HEK293 (cell line): ENCODE results near the gene SYNE1.

ENCODE experiments used
- CTCF ChIA-PET: fragments of 350-600 bp; formaldehyde crosslinking; extraction: SDS; loops from one replicate; lab custom pipeline; 2021; ENCODE audit warnings: antibody characterized with exemption; lab: Yijun Ruan, JAX
- POLR2A ChIA-PET: fragments of 300-600 bp; formaldehyde crosslinking; extraction: SDS; loops from one replicate; lab custom pipeline; 2020; ENCODE audit warnings: antibody characterized with exemption, inconsistent platforms; lab: Yijun Ruan, JAX
- H3K27ac ChIP-seq: fragments of 200-500 bp; sonication (Bioruptor generic); 2 replicates; pipeline ENCODE4 v1.5.1; 2014; ENCODE audit warnings: low read depth, low read length, control low read depth, inconsistent platforms; ENCODE audit errors: extremely low read depth
- H3K36me3 ChIP-seq, 2 experiments: fragments of 200-500 bp in 1 of 2; sonication (Bioruptor generic) in 1 of 2; 1 replicate in 1 of 2; 2 replicates in 1 of 2; pipeline ENCODE4 v1.5.1; 2014 to 2017; ENCODE audit warnings: inconsistent platforms in 2 of 2, low read length in 2 of 2; ENCODE audit not compliant: control insufficient read depth in 2 of 2, insufficient read depth in 1 of 2
- H3K4me1 ChIP-seq: fragments of 200-500 bp; sonication (Bioruptor generic); 2 replicates; pipeline ENCODE4 v1.5.1; 2014; ENCODE audit warnings: mild to moderate bottlenecking, low read length, inconsistent platforms; ENCODE audit not compliant: control insufficient read depth, insufficient read depth
- H3K4me3 ChIP-seq: 2 replicates; pipeline ENCODE4 v1.5.1; 2011; ENCODE audit warnings: low read depth, mild to moderate bottlenecking, control low read depth, low read length, moderate library complexity
- H3K9me3 ChIP-seq: fragments of 200-500 bp; sonication (Bioruptor generic); 2 replicates; pipeline ENCODE4 v1.5.1; 2014; ENCODE audit warnings: low read depth, low read length, inconsistent platforms; ENCODE audit not compliant: control insufficient read depth, insufficient read depth
- EGR2 ChIP-seq: fragments of 450-650 bp; formaldehyde crosslinking; IDR thresholded peaks from 2 replicates; pipeline ENCODE4 v1.5.1; 2016; ENCODE audit warnings: low read depth, missing biosample characterization, missing genetic modification characterization
- KLF9 ChIP-seq: fragments of 450-650 bp; formaldehyde crosslinking; IDR thresholded peaks from 2 replicates; pipeline ENCODE4 v1.5.1; 2016; ENCODE audit warnings: missing biosample characterization, missing genetic modification characterization, low read depth
- MEIS1 ChIP-seq: sonication (generic); formaldehyde crosslinking; IDR thresholded peaks from 2 replicates; pipeline ENCODE4 v1.8.1; 2022; ENCODE audit warnings: missing genetic modification reagents, mild to moderate bottlenecking, borderline replicate concordance
- SP2 ChIP-seq: fragments of 450-650 bp; formaldehyde crosslinking; IDR thresholded peaks from 2 replicates; pipeline ENCODE4 v1.5.1; 2016; ENCODE audit warnings: missing biosample characterization, missing genetic modification characterization
- ZNF146 ChIP-seq: fragments of 450-650 bp; formaldehyde crosslinking; IDR thresholded peaks from 2 replicates; pipeline ENCODE4 v1.5.1; 2016; ENCODE audit warnings: missing biosample characterization, missing genetic modification characterization
- ZNF366 ChIP-seq: fragments of 450-650 bp; formaldehyde crosslinking; conservative IDR thresholded peaks from 2 replicates; pipeline ENCODE4 v1.5.1; 2016; ENCODE audit warnings: missing biosample characterization, missing genetic modification characterization
- ZNF404 ChIP-seq: fragments of 450-650 bp; formaldehyde crosslinking; IDR thresholded peaks from 2 replicates; pipeline ENCODE4 v1.5.1; 2017; ENCODE audit warnings: missing biosample characterization, missing genetic modification characterization
- ZNF416 ChIP-seq: fragments of 450-650 bp; formaldehyde crosslinking; IDR thresholded peaks from 2 replicates; pipeline ENCODE4 v1.5.1; 2016; ENCODE audit warnings: missing biosample characterization, missing genetic modification characterization
- ZNF433 ChIP-seq: fragments of 450-650 bp; formaldehyde crosslinking; IDR thresholded peaks from 2 replicates; pipeline ENCODE4 v1.5.1; 2016; ENCODE audit warnings: missing biosample characterization, missing genetic modification characterization, low read depth
- ZNF529 ChIP-seq: fragments of 450-650 bp; formaldehyde crosslinking; IDR thresholded peaks from 2 replicates; pipeline ENCODE4 v1.5.1; 2017; ENCODE audit warnings: missing genetic modification characterization, missing biosample characterization; ENCODE audit not compliant: insufficient replicate concordance
- ZNF544 ChIP-seq: fragments of 450-650 bp; formaldehyde crosslinking; IDR thresholded peaks from 2 replicates; pipeline ENCODE4 v1.5.0; 2017; ENCODE audit warnings: missing biosample characterization, missing genetic modification characterization
- ZNF585B ChIP-seq: fragments of 450-650 bp; formaldehyde crosslinking; IDR thresholded peaks from 2 replicates; pipeline ENCODE4 v1.5.1; 2016; ENCODE audit warnings: missing biosample characterization, missing genetic modification characterization
- ZNF596 ChIP-seq: fragments of 450-650 bp; IDR thresholded peaks from 2 replicates; pipeline ENCODE4 v1.5.0; 2018; ENCODE audit warnings: missing biosample characterization, mild to moderate bottlenecking, missing genetic modification characterization, moderate library complexity
- ZNF621 ChIP-seq: fragments of 450-650 bp; formaldehyde crosslinking; IDR thresholded peaks from 2 replicates; pipeline ENCODE4 v1.5.1; 2017; ENCODE audit warnings: missing biosample characterization, missing genetic modification characterization
- ZNF623 ChIP-seq: fragments of 450-650 bp; formaldehyde crosslinking; IDR thresholded peaks from 2 replicates; pipeline ENCODE4 v1.5.1; 2016; ENCODE audit warnings: missing biosample characterization, missing genetic modification characterization
- ZSCAN30 ChIP-seq: fragments of 450-650 bp; IDR thresholded peaks from 2 replicates; pipeline ENCODE4 v1.5.1; 2018; ENCODE audit warnings: missing biosample characterization, mild to moderate bottlenecking, missing genetic modification characterization, moderate library complexity
- TF ChIP-seq, protein P1 (sequence below): fragments of 450-650 bp; formaldehyde crosslinking; IDR thresholded peaks from 2 replicates; pipeline ENCODE4 v1.5.1; 2016; ENCODE audit warnings: missing biosample characterization, missing genetic modification characterization
- TF ChIP-seq, protein P2 (sequence below): fragments of 450-650 bp; formaldehyde crosslinking; IDR thresholded peaks from 2 replicates; pipeline ENCODE4 v1.5.1; 2016; ENCODE audit warnings: missing biosample characterization, missing genetic modification characterization
- TF ChIP-seq, protein P3 (sequence below): fragments of 450-650 bp; formaldehyde crosslinking; optimal IDR thresholded peaks from 2 replicates; pipeline ENCODE3; 2016; ENCODE audit warnings: missing biosample characterization, mild to moderate bottlenecking, missing genetic modification characterization
- TF ChIP-seq, protein P4 (sequence below): fragments of 450-650 bp; formaldehyde crosslinking; IDR thresholded peaks from 2 replicates; pipeline ENCODE4 v1.5.1; 2016; ENCODE audit warnings: missing biosample characterization, missing genetic modification characterization

The SYNE1 gene

DNA sequence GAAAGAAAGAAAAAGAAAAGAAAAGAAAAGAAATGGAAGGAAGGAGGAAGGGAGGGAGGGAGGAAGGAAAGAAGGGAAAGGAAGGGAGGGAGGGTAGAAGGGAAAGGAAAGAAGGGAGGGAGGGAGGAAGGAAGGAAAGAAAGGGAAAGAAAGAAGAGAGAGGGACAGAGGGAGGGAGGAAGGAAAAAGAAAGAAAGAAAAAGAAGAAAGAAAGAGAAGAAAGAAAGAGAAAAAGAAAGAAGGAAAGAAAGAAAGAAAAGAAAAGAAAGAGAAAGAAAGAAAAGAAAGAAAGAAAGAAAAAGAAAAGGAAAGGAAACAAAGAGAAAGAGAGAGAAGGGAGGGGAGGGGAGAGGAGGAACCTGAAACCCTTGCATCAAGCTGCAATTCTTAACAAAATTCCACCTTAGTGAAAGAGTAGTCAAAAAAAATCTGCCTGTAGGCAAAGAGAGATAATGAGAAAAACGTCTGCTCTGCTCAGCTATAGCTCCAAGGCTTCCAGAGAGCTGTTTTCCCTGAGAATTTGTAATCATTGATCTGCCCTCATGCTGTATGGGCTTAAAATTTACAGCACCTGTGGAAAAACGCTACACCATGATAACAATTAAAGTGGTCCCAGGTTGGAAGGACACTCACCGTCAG is 43.8 kb upstream of the SYNE1 start:
- no peak overlapping the region for H3K27ac ChIP-seq
- ChIA-PET POLR2A (no interaction called here), CTCF (interaction anchor here (0.6 to 1.3 kb wide), 3 partner anchors 12 to 125 kb away, joined by 3 to 5 read pairs (median 3); no protein-coding TSS in a partner anchor)
- no peaks in the 10 kb centered on the region for H3K36me3 ChIP-seq
- no peak overlapping the region for H3K4me3 ChIP-seq
- H3K4me1 ChIP-seq, result no peaks in the 10 kb centered on the region
- H3K9me3 ChIP-seq, result no peaks in the 10 kb centered on the region
- TF ChIP-seq, protein P1, sequence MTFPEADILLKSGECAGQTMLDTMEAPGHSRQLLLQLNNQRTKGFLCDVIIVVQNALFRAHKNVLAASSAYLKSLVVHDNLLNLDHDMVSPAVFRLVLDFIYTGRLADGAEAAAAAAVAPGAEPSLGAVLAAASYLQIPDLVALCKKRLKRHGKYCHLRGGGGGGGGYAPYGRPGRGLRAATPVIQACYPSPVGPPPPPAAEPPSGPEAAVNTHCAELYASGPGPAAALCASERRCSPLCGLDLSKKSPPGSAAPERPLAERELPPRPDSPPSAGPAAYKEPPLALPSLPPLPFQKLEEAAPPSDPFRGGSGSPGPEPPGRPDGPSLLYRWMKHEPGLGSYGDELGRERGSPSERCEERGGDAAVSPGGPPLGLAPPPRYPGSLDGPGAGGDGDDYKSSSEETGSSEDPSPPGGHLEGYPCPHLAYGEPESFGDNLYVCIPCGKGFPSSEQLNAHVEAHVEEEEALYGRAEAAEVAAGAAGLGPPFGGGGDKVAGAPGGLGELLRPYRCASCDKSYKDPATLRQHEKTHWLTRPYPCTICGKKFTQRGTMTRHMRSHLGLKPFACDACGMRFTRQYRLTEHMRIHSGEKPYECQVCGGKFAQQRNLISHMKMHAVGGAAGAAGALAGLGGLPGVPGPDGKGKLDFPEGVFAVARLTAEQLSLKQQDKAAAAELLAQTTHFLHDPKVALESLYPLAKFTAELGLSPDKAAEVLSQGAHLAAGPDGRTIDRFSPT, result no peak
- TF ChIP-seq ZNF366 (peak; percentile 59), ZNF433 (tag by site-specific recombination) (no peak), ZNF621 (tag by site-specific recombination) (no peak), ZNF596 (no peak)
- TF ChIP-seq, protein P2, sequence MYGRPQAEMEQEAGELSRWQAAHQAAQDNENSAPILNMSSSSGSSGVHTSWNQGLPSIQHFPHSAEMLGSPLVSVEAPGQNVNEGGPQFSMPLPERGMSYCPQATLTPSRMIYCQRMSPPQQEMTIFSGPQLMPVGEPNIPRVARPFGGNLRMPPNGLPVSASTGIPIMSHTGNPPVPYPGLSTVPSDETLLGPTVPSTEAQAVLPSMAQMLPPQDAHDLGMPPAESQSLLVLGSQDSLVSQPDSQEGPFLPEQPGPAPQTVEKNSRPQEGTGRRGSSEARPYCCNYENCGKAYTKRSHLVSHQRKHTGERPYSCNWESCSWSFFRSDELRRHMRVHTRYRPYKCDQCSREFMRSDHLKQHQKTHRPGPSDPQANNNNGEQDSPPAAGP (tag by site-specific recombination), result no peak

DNA sequence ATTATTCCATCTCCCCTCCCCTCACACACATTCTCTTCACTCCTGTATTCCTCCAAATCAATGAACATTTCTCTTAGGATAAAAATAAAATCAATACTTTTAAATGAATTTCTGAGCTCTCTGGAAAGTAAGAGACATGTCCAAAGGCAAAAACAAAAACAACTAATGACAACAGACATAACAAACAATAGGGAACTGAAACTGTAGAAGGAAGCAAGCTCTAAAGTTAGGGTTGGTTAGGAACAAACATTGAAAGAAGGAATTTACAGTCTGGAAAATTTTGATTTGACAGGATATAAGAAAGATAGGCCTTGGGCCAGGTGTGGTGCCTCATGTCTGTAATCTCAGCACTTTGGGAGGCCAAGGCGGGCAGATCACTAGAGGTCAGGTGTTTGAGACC is 43.0 kb upstream of the SYNE1 start:
- TF ChIP-seq ZNF623 (tag by site-specific recombination), result no peak
- TF ChIP-seq EGR2 (tag by site-specific recombination), result no peak
- no peak for TF ChIP-seq ZNF585B (tag by site-specific recombination)
- no peak for TF ChIP-seq ZNF529 (tag by site-specific recombination)
- TF ChIP-seq ZSCAN30 (tag by site-specific recombination), result no peak
- TF ChIP-seq, protein P3, sequence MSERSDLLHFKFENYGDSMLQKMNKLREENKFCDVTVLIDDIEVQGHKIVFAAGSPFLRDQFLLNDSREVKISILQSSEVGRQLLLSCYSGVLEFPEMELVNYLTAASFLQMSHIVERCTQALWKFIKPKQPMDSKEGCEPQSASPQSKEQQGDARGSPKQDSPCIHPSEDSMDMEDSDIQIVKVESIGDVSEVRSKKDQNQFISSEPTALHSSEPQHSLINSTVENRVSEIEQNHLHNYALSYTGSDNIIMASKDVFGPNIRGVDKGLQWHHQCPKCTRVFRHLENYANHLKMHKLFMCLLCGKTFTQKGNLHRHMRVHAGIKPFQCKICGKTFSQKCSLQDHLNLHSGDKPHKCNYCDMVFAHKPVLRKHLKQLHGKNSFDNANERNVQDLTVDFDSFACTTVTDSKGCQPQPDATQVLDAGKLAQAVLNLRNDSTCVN (tag by site-specific recombination), result no peak
- TF ChIP-seq ZNF146, result no peak
- TF ChIP-seq ZNF544 (tag by site-specific recombination), result no peak
- no peak for TF ChIP-seq KLF9 (tag by site-specific recombination)
- no peak for TF ChIP-seq ZNF416 (tag by site-specific recombination)
- TF ChIP-seq, protein P4, sequence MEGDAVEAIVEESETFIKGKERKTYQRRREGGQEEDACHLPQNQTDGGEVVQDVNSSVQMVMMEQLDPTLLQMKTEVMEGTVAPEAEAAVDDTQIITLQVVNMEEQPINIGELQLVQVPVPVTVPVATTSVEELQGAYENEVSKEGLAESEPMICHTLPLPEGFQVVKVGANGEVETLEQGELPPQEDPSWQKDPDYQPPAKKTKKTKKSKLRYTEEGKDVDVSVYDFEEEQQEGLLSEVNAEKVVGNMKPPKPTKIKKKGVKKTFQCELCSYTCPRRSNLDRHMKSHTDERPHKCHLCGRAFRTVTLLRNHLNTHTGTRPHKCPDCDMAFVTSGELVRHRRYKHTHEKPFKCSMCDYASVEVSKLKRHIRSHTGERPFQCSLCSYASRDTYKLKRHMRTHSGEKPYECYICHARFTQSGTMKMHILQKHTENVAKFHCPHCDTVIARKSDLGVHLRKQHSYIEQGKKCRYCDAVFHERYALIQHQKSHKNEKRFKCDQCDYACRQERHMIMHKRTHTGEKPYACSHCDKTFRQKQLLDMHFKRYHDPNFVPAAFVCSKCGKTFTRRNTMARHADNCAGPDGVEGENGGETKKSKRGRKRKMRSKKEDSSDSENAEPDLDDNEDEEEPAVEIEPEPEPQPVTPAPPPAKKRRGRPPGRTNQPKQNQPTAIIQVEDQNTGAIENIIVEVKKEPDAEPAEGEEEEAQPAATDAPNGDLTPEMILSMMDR, result no peak
- no peak for TF ChIP-seq MEIS1 (CRISPR knock-in tag)
- TF ChIP-seq ZNF404 (tag by site-specific recombination), result no peak
- no peak for TF ChIP-seq SP2 (tag by site-specific recombination)
- Histone ChIP-seq H3K4me3 (no peak overlapping the region), H3K4me1 (no peaks in the 10 kb centered on the region), H3K36me3 (no peaks in the 10 kb centered on the region), H3K9me3 (no peaks in the 10 kb centered on the region), H3K27ac (no peak overlapping the region)
- ChIA-PET CTCF (interaction anchor here (0.7 to 1.3 kb wide), 4 partner anchors 11 to 342 kb away, joined by 3 to 5 read pairs (median 4); no protein-coding TSS in a partner anchor), POLR2A (no interaction called here)
